Keratinocyte (primary cell): Measurements from ENCODE around the gene FAF2. TPM values are rescaled to one million over a fixed set of nuclear protein-coding genes. Genes with fewer than 3 reads are reported as not detected.

Experiments used
- DNase-seq: peaks from one replicate; pipeline ENCODE4 v3.0.0-alpha.2; 2011; ENCODE audit warnings: low read depth, missing footprints, low spot score
- FAIRE-seq: peaks from 2 replicates; lab custom pipeline; 2011; peaks lifted over from hg19 to GRCh38; lab: Jason Lieb, UNC
- H2AFZ ChIP-seq: 2 replicates; pipeline ENCODE4 v1.6.0; 2012; ENCODE audit warnings: low read length, control low read depth, inconsistent platforms; ENCODE audit not compliant: control insufficient read depth
- H3K27ac ChIP-seq: 2 replicates; pipeline ENCODE4 v1.5.1; 2011; ENCODE audit warnings: low read length; ENCODE audit not compliant: control insufficient read depth, insufficient read depth
- H3K27me3 ChIP-seq: 3 replicates; pipeline ENCODE4 v1.6.0; 2011; ENCODE audit warnings: low read length; ENCODE audit not compliant: control insufficient read depth, insufficient read depth; ENCODE audit errors: extremely low read depth
- H3K36me3 ChIP-seq, 2 experiments: 2 replicates in 1 of 2; 3 replicates in 1 of 2; pipeline ENCODE4 v1.5.1; 2011; ENCODE audit warnings: low read length in 2 of 2, mild to moderate bottlenecking in 1 of 2; ENCODE audit not compliant: control insufficient read depth in 2 of 2, insufficient read depth in 2 of 2; ENCODE audit errors: extremely low read depth in 1 of 2
- H3K4me1 ChIP-seq: 3 replicates; pipeline ENCODE4 v1.5.1; 2011; ENCODE audit warnings: low read length; ENCODE audit not compliant: control insufficient read depth, insufficient read depth; ENCODE audit errors: extremely low read depth
- H3K4me2 ChIP-seq: 3 replicates; pipeline ENCODE4 v1.6.0; 2011; ENCODE audit warnings: low read depth, low read length; ENCODE audit not compliant: control insufficient read depth, insufficient read depth; ENCODE audit errors: extremely low read depth
- H3K4me3 ChIP-seq, 3 experiments: fragments of 200-600 bp in 1 of 3; sonication (generic) in 1 of 3; 2 replicates in 2 of 3; 3 replicates in 1 of 3; pipeline ENCODE4 v1.5.1; 2011 to 2016; ENCODE audit warnings: low read length in 3 of 3, mild to moderate bottlenecking in 3 of 3, control low read depth in 2 of 3, inconsistent platforms in 1 of 3, low read depth in 1 of 3, mixed read lengths in 1 of 3, mixed run types in 1 of 3, moderate library complexity in 1 of 3; ENCODE audit not compliant: control insufficient read depth in 2 of 3, insufficient read depth in 2 of 3; ENCODE audit errors: extremely low read depth in 1 of 3
- H3K79me2 ChIP-seq: 2 replicates; pipeline ENCODE4 v1.6.0; 2012; ENCODE audit warnings: low read length; ENCODE audit not compliant: control insufficient read depth, insufficient read depth
- H3K9ac ChIP-seq: 3 replicates; pipeline ENCODE4 v1.6.0; 2011; ENCODE audit warnings: low read length; ENCODE audit not compliant: control insufficient read depth, insufficient read depth; ENCODE audit errors: extremely low read depth
- H3K9me1 ChIP-seq: 3 replicates; pipeline ENCODE4 v1.6.0; 2011; ENCODE audit warnings: low read length; ENCODE audit not compliant: control insufficient read depth, insufficient read depth; ENCODE audit errors: extremely low read depth
- H3K9me3 ChIP-seq: 2 replicates; pipeline ENCODE4 v1.5.1; 2012; ENCODE audit warnings: low read depth, low read length; ENCODE audit not compliant: control insufficient read depth
- H4K20me1 ChIP-seq: 3 replicates; pipeline ENCODE4 v1.6.0; 2011; ENCODE audit warnings: low read length; ENCODE audit not compliant: control insufficient read depth, insufficient read depth; ENCODE audit errors: extremely low read depth
- CTCF ChIP-seq, 3 experiments: IDR thresholded peaks in 1 of 3; conservative IDR thresholded peaks in 1 of 3; optimal IDR thresholded peaks in 1 of 3; 2 replicates in 2 of 3; 3 replicates in 1 of 3; pipeline versions ENCODE3 to v1.5.1; 2011; ENCODE audit warnings: low read length in 3 of 3, mild to moderate bottlenecking in 3 of 3, moderate library complexity in 2 of 3, control low read depth in 1 of 3, inconsistent platforms in 1 of 3; ENCODE audit not compliant: insufficient read depth in 2 of 3; ENCODE audit errors: extremely low read depth in 1 of 3
- EZH2 ChIP-seq: IDR thresholded peaks from one replicate; pipeline ENCODE4 v1.6.1; 2012; ENCODE audit warnings: inconsistent platforms, mild to moderate bottlenecking, low read length, moderate library complexity
- dilution Hi-C: fragments of 300-500 bp; cut with MboI; formaldehyde crosslinking; loops from one replicate; pipeline ENCODE4 v1.7.0; 2020; ENCODE audit warnings: low sequenced_read_pairs; ENCODE audit not compliant: extremely low pct_ligation_motif_present
- polyA plus RNA-seq, 5 experiments: library from polyadenylated mRNA; depleted of rRNA in 3 of 5; stranded (reverse) in 3 of 5; stranded (forward) in 1 of 5; unstranded in 1 of 5; fragments of >200 nt; gene quantifications; 1 replicate in 1 of 5; 2 replicates in 3 of 5; 3 replicates in 1 of 5; pipeline versions ENCODE4 v1.2.1 to v1.2.3, GENCODE V29; 2011 to 2012; ENCODE audit warnings: missing spikeins in 2 of 5, low read depth in 1 of 5, low replicate concordance in 1 of 5

Gene FAF2
- polyA plus RNA-seq, 1 donor (not counting 4 experiments of a cell fraction or from before 2014, with no cell fraction given), result 52.9 TPM

GRCh38 chr5:176471098-176471497, 22.9 kb downstream of the FAF2 start:
- no peak overlapping the region for H3K4me2 ChIP-seq
- H3K79me2 ChIP-seq, result peaks cover 48% of the 10 kb centered on the region
- no peak for DNase-seq
- no peaks in the 10 kb centered on the region for H3K27me3 ChIP-seq
- FAIRE-seq, result no peak
- no peak overlapping the region for H3K27ac ChIP-seq
- no peaks in the 10 kb centered on the region for H3K4me1 ChIP-seq
- H3K9me1 ChIP-seq, result no peaks in the 10 kb centered on the region
- H3K9me3 ChIP-seq, result no peaks in the 10 kb centered on the region
- peaks cover 4 to 8% of the 10 kb centered on the region in 2 experiments for H3K36me3 ChIP-seq
- H2AFZ ChIP-seq, result no peak overlapping the region
- peaks cover 2% of the 10 kb centered on the region for H4K20me1 ChIP-seq
- TF ChIP-seq EZH2 (no peak), CTCF (optimal IDR thresholded peaks at IDR 0.05 in 1 of 3, IDR thresholded peaks at IDR 0.05 in 1 of 3, conservative IDR thresholded peaks at IDR 0.05 in 1 of 3; ENCODE audit: extremely low read depth in 1 of 3, insufficient read depth in 2 of 3, low read length in 3 of 3) (no peak)
- dilution Hi-C loops, result no loop called here
- no peak overlapping the region for H3K9ac ChIP-seq
- no peak overlapping the region for H3K4me3 ChIP-seq

- Histone ChIP-seq H3K4me3 (no peak overlapping the region), H3K36me3 (peaks cover 5 to 7% of the 10 kb centered on the region in 2 experiments), H3K9me3 (no peaks in the 10 kb centered on the region), H3K4me1 (no peaks in the 10 kb centered on the region), H4K20me1 (peaks cover 5% of the 10 kb centered on the region), H3K27me3 (no peaks in the 10 kb centered on the region), H3K9ac (no peak overlapping the region), H2AFZ (no peak overlapping the region), H3K79me2 (peaks cover 50% of the 10 kb centered on the region), H3K9me1 (no peaks in the 10 kb centered on the region), H3K4me2 (no peak overlapping the region), H3K27ac (no peak overlapping the region)
- dilution Hi-C loops, result no loop called here
- TF ChIP-seq EZH2 (no peak), CTCF (optimal IDR thresholded peaks at IDR 0.05 in 1 of 3, IDR thresholded peaks at IDR 0.05 in 1 of 3, conservative IDR thresholded peaks at IDR 0.05 in 1 of 3; ENCODE audit: extremely low read depth in 1 of 3, insufficient read depth in 2 of 3, low read length in 3 of 3) (no peak)
- FAIRE-seq (no peak), DNase-seq (no peak)
Observed at GRCh38 chr5:176473335-176474006, 25.3 kb downstream of the FAF2 start.
